Cardiac fibroblast (primary cell): ENCODE measurements around the gene RERE.
"Not testable (repeated sequence)": the region's sequence is repeated elsewhere in the genome, so short reads cannot be mapped to it uniquely, and the experiment has no call there.

Experiments used
- DNase-seq, 2 donors: peaks; one replicate each; pipeline versions ENCODE4 v3.0.0 to v3.0.0-alpha.2; 2010; ENCODE audit warnings: low read depth in 2 of 2
- H3K4me3 ChIP-seq, 2 donors: replicated peaks in 1 of 2; 1 replicate in 1 of 2; 2 replicates in 1 of 2; pipeline ENCODE4 v1.5.1; 2011; ENCODE audit warnings: low read depth in 2 of 2, low read length in 2 of 2, mild to moderate bottlenecking in 2 of 2, moderate library complexity in 1 of 2
- TF ChIP-seq, protein P1 (sequence below): IDR thresholded peaks from one replicate; pipeline ENCODE4 v1.5.1; 2011; ENCODE audit warnings: low read depth, mild to moderate bottlenecking, low read length, inconsistent platforms

The RERE gene

DNA sequence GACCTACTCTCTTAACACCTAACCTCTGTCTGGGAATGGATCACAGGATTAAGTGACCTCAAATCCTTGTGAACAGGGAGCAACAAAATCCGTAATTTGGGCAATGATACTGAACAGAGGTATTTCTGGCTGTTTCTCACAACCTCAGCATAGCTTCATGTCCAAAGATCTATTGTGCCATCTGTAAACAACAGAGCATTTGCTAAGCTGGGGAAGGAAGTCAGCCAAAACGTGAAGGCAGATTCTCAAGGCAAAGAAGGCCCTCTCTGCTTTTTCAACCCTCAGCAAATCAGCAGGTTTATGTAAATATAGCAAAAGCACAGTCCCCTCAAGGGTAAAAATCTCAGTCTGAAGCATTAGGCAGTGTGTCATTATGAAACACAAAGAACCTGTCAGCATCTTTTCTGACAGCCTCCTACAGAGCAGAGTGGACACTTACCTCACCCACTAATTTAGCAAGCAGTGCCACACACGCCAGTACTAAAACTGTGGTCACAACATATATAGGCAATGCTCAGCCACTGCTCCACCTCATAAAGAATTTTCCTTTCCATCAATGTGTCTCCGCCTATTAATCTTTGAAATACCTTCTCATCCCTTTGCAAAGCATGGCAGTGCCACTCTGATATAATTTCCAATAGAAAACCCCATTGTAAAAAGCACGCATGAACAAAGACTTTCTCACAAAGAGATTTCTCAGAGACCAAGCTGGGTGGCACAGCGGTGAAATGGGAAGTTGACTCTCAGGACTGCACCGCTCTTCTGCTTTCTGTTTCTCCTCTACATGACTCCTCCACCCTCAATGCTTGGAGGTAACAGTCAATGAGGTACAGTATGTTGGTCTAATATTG, 188.0 kb downstream of the RERE start:
- peak; percentile 20 to 52 for DNase-seq
- TF ChIP-seq, protein P1, sequence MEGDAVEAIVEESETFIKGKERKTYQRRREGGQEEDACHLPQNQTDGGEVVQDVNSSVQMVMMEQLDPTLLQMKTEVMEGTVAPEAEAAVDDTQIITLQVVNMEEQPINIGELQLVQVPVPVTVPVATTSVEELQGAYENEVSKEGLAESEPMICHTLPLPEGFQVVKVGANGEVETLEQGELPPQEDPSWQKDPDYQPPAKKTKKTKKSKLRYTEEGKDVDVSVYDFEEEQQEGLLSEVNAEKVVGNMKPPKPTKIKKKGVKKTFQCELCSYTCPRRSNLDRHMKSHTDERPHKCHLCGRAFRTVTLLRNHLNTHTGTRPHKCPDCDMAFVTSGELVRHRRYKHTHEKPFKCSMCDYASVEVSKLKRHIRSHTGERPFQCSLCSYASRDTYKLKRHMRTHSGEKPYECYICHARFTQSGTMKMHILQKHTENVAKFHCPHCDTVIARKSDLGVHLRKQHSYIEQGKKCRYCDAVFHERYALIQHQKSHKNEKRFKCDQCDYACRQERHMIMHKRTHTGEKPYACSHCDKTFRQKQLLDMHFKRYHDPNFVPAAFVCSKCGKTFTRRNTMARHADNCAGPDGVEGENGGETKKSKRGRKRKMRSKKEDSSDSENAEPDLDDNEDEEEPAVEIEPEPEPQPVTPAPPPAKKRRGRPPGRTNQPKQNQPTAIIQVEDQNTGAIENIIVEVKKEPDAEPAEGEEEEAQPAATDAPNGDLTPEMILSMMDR: no peak
- no peak overlapping the region for H3K4me3 ChIP-seq

DNA sequence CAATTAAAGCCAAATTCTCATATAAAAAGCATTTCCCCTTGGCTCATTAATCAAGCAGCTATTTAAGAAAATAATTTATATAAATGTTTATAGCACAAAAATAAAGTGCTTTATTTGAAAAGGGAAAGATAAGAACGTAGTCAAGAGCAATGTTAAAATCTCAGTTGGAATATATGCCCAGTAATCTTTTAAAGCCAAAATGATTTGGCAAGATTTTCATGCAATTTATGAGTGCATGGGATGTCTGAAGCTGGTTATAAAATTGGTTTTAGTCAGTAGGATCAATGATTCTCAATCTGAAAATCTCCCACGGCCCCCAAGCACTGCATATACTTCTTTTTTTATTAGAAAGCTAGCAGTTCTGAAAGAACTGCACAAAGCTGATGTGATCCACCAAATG, 188.8 kb downstream of the RERE start:
- no peak overlapping the region for H3K4me3 ChIP-seq
- TF ChIP-seq, protein P1: no peak

DNA sequence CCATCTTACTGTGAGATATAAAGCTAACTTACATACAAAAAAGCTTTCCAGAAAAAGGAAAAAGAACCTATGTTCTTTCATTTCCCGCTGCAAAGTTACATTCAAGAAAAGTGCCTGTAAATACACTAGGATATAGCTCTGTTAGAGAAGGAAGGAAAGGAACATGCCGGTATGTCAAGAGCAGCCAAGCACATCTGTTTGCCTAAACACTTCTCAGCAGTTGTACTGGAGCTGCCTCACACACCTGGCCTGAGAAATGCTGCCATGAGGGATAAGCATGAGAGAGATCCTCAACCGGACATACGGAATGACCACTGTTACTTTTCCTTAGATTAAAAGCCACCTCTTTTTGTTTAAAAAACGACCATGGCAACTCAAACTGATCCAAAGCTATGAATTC, 189.7 kb downstream of the RERE start:
- no peak for DNase-seq
- TF ChIP-seq, protein P1: no peak
- no peak overlapping the region for H3K4me3 ChIP-seq

More for the DNA sequence above, 188.8 kb downstream of the RERE start:
- no peak for DNase-seq

DNA sequence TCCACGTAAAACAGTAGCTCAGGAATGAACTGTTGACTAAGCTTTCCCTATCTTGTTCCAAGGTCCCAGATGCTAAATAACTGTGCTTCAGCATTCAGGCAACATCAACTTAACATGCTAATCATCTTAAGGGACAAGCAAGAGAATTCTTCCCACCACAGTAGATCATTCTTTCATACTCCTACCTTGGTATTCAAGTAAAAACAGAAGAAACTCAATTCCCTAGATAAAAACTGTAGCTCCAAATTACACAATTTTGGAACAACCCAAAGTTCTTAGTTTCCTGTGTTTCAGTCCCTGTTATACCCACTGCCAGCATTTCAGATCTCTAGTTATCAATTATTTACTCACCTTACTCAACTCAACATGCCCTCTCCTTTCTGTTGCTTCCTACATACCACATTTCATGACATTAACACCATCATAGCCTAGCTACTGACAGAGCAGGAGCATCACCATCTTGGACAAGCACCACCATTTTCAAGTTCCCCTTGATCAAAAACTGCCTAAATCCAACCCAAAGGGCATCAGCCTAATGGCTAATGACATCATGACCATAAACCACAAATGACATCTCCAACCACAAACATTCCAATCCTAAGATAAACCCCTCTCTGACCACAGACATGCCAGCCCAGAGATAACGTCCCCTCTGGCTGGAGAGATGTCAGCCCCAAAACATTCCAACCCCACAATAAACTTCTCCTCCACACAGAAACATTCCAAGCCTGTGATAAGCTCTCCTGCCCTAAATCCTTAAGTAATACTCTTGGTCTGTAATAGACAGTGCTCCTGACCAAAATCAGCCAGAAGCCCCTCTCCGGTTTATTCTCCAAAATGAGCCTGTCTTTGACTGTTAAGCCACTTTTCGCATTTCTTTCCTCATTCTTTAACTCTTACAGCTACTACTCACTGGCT, 191.2 kb downstream of the RERE start:
- no peak overlapping the region for H3K4me3 ChIP-seq
- TF ChIP-seq, protein P1: no peak
- DNase-seq: peak; percentile 92 to 98

DNA sequence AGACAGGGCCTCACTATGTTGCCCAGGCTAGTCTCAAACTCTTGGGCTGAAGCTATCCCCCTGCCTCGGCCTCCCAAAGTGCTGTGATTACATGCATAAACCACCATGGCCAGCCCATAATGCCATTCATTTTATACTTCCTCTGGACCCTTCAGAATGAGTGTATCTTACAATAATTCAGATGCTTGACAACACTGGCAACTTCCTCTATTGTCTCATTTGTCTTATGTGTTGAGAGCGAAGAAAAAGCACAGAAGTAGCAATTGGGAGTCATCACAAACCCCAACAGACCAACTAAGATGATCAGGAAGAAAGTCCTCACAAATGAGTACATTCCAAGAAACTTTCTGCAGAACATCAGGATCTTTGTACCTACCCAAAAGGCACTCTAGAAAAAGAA, 191.9 kb downstream of the RERE start:
- TF ChIP-seq, protein P1: no peak
- no peak overlapping the region for H3K4me3 ChIP-seq
- DNase-seq: peak in 1 of 2 donors; percentile 5

DNA sequence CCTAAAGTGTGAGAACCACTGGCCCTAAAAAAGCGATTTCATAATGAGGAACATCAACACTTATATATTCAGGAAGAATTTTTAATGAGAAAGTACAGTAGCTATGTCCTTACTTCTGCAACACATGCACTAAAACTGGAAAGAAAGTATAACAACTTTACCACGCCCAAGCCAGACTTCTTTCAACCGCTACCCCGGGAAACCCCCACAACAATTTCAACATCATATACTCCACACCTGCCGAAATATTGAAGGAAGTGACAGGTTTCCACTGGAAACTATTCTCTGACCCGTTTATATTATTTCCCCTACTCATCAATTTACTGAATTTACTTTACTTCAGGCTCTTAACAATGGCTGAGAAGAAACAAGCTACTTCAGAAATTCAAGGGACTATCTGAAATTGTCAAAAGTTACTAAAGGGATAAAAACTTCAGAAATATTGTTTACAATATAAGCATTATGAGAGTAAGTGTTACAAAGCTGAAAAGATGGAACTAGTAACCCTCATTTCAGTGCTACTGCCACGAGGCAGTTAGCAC, 193.7 kb downstream of the RERE start:
- not testable (repeated sequence) for DNase-seq, H3K4me3 ChIP-seq

DNA sequence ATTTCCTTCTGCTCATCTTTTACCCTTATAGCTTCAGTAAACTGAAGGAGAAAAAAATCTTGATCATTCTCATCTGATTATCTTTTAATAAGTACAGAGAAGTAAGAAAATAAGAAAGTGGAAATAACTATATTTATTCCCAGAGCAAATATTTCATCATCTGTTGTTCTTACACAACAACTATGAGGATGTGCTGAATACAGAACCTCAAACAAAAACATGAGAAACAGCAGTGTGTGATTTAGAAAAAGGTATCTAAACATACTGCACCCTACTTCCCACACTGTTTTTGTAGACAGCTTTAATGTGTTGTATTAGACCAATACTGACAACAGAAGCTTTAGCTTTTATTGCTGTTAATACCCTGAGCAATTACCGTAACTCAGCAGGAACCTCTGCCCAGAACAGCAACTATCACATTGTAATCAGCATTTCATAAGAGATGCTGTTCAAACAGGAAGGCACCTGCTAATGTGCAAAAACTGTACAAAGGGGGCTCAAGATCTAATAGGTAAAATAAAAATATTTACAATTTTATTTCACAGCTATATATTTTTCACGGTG, 195.6 kb downstream of the RERE start:
- not testable (repeated sequence) for H3K4me3 ChIP-seq

DNA sequence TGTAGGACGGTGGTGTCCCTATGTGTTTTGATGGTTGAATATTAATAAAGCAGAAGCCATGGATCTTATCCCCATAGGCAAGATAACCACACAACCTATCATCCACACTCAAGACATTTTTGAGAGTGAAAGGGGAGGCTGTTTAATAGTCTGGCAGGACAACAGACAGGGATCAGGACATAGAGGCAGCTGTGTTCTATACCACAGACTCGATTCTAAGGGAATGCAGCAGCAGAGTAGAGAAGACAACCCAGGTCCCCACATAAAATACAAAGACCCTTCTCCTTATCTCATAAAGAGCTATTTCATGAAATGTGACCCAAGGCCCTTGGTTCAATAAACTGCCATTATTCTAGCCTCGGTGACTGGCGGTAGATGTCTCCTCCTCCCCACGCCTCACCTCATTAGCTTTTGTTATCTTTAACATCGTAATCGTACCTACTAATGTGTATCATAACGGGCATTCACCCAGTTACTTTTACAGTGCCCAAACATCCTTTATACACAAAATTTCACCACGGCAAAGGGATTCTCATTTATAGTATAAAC, 196.3 kb downstream of the RERE start:
- not testable (repeated sequence) for H3K4me3 ChIP-seq, DNase-seq

More for the DNA sequence above, 195.6 kb downstream of the RERE start:
- DNase-seq: not testable (repeated sequence)

DNA sequence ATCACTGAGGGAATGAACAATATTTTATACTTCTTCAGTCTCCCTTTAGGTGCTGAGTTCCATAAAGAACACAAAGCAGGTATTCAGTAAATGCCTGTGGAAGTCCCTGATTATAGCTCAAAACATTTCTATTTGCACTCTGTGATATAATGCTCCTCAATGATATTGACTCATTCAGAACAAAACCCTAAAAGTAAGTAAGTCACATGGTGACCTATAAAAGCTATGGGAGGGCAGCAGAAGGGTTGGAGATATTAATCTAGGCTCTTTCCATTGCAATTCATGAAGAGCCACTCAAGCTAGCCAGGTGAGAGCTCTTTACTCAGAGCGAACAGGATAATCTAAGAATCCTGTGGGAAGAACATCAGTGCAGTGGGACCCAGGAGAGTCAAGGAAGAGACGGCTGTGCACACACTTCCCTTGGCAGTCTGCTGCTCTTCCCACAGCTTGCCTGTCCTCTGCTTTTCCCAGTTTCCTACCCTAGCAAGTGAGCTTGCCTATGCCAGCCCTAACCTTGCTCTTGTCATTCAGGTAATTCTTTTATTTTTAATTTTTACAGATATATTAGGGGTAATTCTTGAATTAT, 197.4 kb downstream of the RERE start:
- not testable (repeated sequence) for H3K4me3 ChIP-seq, DNase-seq

DNA sequence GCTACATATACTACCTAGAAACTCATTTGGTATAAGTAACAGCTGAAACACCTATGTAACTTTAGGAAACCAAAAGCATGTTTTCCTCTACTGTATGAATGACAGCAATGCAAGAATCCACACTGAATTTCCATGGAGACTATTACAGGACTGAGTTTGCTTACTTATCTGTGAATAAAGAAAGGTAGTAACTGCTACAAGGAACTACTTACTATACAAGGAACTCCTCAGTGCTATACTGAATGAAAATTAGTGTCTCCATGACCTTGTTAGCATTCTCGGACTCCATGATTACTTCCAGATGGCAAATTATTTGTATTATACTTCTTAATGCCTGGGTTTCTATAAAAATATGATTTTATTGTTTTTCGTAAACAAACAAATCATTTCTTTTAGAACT, 198.0 kb downstream of the RERE start:
- DNase-seq, H3K4me3 ChIP-seq: not testable (repeated sequence)
